HG03520 (cell line): ENCODE measurements around the gene CPEB2.

Experiments
- ATAC-seq: cut with Tn5 transposase; IDR thresholded peaks from one replicate; pipeline ENCODE4 v1.9.1; 2021; ENCODE audit warnings: mild to moderate bottlenecking, moderate library complexity; ENCODE audit not compliant: unreplicated experiment

The CPEB2 gene

GRCh38 chr4:15001869-15002658 is at the start of gene CPEB2:
Gene CPEB2 (plus strand): TSS chr4:15002481. CDS start chr4:15002674, 193 bp downstream.
- ATAC-seq: peak; percentile 53

GRCh38 chr4:14958436-14958835 is 43.8 kb upstream of the CPEB2 start:
- no peak for ATAC-seq

GRCh38 chr4:14961292-14961691 is 41.0 kb upstream of the CPEB2 start:
- no peak for ATAC-seq

- ATAC-seq: no peak
Measured at GRCh38 chr4:14965071-14965470, 37.2 kb upstream of the CPEB2 start.

- no peak for ATAC-seq
Measured at GRCh38 chr4:14967982-14968381, 34.3 kb upstream of the CPEB2 start.

- no peak for ATAC-seq
Measured at GRCh38 chr4:14977830-14978229, 24.5 kb upstream of the CPEB2 start.

- ATAC-seq: no peak
Measured at GRCh38 chr4:14984448-14984847, 17.8 kb upstream of the CPEB2 start.

GRCh38 chr4:14985161-14985560 is 17.1 kb upstream of the CPEB2 start:
- ATAC-seq: no peak

GRCh38 chr4:14985843-14986242 is 16.4 kb upstream of the CPEB2 start:
- no peak for ATAC-seq

- no peak for ATAC-seq
Measured at GRCh38 chr4:14987054-14987453, 15.2 kb upstream of the CPEB2 start.

- ATAC-seq: no peak
Measured at GRCh38 chr4:14990484-14990883, 11.8 kb upstream of the CPEB2 start.

- ATAC-seq: no peak
Measured at GRCh38 chr4:14994242-14994641, 8.0 kb upstream of the CPEB2 start.

- peak; percentile 28 for ATAC-seq
Measured at GRCh38 chr4:15001248-15001868, 923 bp upstream of the CPEB2 start.

- peak; percentile 16 for ATAC-seq
Measured at GRCh38 chr4:15002659-15003400, 549 bp downstream of the CPEB2 start.

GRCh38 chr4:15003401-15003890 is 1.2 kb downstream of the CPEB2 start:
- peak; percentile 10 for ATAC-seq

GRCh38 chr4:15003891-15004738 is 1.8 kb downstream of the CPEB2 start:
- peak; percentile 0 for ATAC-seq

- no peak for ATAC-seq
Measured at GRCh38 chr4:15004739-15005301, 2.5 kb downstream of the CPEB2 start.

GRCh38 chr4:15005474-15006115 is 3.3 kb downstream of the CPEB2 start:
- ATAC-seq: no peak

- ATAC-seq: no peak
Measured at GRCh38 chr4:15006416-15007024, 4.2 kb downstream of the CPEB2 start.
